ENCODE data around the gene UNC5A. TPM values are rescaled to one million over a fixed set of nuclear protein-coding genes. Genes with fewer than 3 reads are reported as not detected.

The UNC5A gene
- total RNA-seq, 1 donor from 2014 or later = 5.6 TPM

DNA sequence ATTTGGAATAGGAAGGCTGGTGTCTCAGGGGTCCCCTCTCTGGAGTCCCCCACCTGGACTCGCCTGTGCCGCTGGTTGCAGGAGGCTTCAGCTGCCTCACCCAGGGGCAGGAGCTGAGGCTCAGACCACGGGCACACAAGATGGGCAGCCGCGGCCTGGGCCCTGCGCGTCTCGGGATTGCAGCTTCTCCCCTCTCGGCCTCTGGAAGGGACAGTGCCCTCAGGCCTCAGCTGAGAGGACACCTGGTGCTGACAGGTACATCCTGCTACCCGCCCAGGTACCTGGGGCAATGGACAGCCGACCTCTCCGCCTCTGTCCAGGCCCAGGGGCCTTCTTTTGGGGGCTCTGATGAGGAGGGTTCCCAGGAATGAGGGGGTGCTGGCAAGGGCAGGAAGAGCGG, 38.3 kb downstream of the UNC5A start:
- H3K9me3 Mint-ChIP-seq (ENCODE audit: unreplicated experiment) = peaks cover 3% of the 10 kb centered on the region
- peaks cover 11% of the 10 kb centered on the region for H3K27me3 Mint-ChIP-seq (ENCODE audit: unreplicated experiment)
- no peak for DNase-seq
- TF ChIP-seq, protein P1, sequence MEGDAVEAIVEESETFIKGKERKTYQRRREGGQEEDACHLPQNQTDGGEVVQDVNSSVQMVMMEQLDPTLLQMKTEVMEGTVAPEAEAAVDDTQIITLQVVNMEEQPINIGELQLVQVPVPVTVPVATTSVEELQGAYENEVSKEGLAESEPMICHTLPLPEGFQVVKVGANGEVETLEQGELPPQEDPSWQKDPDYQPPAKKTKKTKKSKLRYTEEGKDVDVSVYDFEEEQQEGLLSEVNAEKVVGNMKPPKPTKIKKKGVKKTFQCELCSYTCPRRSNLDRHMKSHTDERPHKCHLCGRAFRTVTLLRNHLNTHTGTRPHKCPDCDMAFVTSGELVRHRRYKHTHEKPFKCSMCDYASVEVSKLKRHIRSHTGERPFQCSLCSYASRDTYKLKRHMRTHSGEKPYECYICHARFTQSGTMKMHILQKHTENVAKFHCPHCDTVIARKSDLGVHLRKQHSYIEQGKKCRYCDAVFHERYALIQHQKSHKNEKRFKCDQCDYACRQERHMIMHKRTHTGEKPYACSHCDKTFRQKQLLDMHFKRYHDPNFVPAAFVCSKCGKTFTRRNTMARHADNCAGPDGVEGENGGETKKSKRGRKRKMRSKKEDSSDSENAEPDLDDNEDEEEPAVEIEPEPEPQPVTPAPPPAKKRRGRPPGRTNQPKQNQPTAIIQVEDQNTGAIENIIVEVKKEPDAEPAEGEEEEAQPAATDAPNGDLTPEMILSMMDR (IDR thresholded peaks at IDR 0.05; ENCODE audit: partially characterized antibody, unreplicated experiment) = no peak
- H3K27ac Mint-ChIP-seq (ENCODE audit: unreplicated experiment) = no peak overlapping the region
- no peak overlapping the region for H3K4me3 Mint-ChIP-seq (ENCODE audit: unreplicated experiment)
- peaks cover 4% of the 10 kb centered on the region for H3K36me3 Mint-ChIP-seq (ENCODE audit: unreplicated experiment)
- H3K4me1 Mint-ChIP-seq (ENCODE audit: low read depth, unreplicated experiment) = peaks cover 17% of the 10 kb centered on the region

DNA sequence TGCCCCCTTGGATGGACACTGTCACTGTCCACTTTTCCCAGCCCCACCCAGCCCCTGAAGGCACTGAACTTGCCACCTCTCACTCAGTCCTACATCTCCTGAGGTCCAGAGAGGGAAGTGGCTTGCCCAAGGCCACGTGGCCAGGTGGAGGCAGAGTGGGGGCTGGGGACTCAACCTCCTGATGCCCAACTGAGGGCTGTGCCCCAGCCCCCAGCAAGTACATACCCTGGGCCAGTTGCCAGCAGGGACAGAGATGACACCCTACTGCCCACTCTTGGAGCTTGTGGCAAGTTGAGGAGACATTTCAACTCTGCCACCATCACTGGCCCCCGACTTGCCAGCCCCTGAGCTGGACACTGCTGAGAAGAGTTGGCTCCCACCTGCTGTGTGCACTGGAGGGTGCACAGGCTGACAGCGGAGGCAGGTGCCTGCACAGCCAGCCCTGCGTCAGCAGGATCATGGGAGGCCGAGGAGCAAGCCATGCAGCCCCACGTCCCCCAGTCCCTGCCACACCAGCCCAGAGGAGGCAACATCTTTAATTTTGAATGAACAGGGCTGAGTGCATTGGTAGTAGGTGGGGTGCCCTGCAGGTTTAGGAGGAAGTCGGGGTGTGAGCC, 39.4 kb downstream of the UNC5A start:
- peaks cover 12% of the 10 kb centered on the region for H3K27me3 Mint-ChIP-seq (ENCODE audit: unreplicated experiment)
- no peak overlapping the region for H3K4me3 Mint-ChIP-seq (ENCODE audit: unreplicated experiment)
- H3K9me3 Mint-ChIP-seq (ENCODE audit: unreplicated experiment) = peaks cover 5% of the 10 kb centered on the region
- H3K4me1 Mint-ChIP-seq (ENCODE audit: low read depth, unreplicated experiment) = peaks cover 14% of the 10 kb centered on the region
- peaks cover 4% of the 10 kb centered on the region for H3K36me3 Mint-ChIP-seq (ENCODE audit: unreplicated experiment)
- TF ChIP-seq, protein P1 (IDR thresholded peaks at IDR 0.05; ENCODE audit: partially characterized antibody, unreplicated experiment) = no peak
- no peak overlapping the region for H3K27ac Mint-ChIP-seq (ENCODE audit: unreplicated experiment)
- no peak for DNase-seq

DNA sequence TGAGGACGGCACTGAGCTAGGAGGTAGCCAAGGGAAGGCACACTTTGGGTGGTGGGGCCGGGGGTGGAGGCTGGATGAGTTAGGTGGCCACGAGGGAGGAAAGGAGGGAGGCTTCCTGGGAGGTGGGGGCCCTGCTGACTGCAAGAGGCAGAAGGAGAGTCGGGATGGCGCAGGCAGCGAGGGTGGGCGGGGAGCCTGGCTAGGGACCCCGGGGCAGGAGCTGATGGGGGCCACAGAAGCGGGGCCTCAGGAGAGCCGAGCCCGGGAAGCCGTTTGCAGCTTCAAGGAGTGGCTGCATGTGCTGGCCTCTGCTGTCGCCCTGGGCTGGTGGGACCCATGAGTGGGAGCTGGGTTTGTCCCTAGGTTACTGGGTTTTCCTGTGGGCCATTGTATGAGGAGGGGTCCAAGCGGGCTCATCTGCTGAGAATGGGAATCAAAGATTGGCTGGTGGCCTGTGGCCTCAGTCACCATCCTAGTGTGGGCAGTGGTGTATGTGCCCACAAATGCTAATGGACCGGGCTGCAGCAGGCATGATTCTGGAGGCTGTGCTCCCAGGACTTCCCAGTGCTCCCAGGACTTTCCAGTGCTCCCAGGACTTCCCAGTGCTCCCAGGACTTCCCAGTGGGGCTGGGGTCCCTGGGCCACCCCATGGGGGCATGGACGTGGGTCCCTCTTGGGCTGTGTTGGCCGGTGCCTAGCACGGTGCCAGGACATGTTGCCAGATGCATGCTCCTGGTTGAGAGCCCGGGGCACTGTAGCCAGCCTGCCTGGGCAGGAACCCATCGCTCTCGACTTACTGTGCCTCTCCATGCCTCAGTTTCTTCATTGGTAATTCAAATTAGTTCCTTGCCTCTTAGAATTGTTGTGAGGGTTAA, 40.2 kb downstream of the UNC5A start:
- peaks cover 17% of the 10 kb centered on the region for H3K27me3 Mint-ChIP-seq (ENCODE audit: unreplicated experiment)
- TF ChIP-seq, protein P1 (IDR thresholded peaks at IDR 0.05; ENCODE audit: partially characterized antibody, unreplicated experiment) = no peak
- DNase-seq = no peak
- peaks cover 7% of the 10 kb centered on the region for H3K9me3 Mint-ChIP-seq (ENCODE audit: unreplicated experiment)
- H3K36me3 Mint-ChIP-seq (ENCODE audit: unreplicated experiment) = peaks cover 3% of the 10 kb centered on the region
- H3K27ac Mint-ChIP-seq (ENCODE audit: unreplicated experiment) = no peak overlapping the region
- H3K4me1 Mint-ChIP-seq (ENCODE audit: low read depth, unreplicated experiment) = peaks cover 10% of the 10 kb centered on the region
- H3K4me3 Mint-ChIP-seq (ENCODE audit: unreplicated experiment) = no peak overlapping the region

DNA sequence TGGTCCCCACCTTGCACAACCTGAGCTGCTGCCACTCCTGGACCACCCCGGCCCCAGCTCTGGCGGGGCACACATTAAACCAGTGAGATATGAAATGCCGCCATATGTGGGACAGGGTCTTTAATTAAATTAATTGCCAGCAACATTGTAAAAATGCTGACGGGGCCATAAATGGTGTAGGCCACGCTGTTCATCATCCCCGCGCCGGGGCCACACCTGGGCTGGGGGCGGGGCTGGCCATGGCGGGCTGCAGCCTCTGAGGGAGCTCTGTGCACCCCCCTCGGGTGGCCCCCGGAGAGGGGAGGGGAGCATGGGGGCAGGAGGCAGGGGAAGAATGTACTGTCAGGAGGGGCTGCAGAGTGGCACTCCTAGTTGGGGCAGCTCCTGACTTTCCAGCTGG, 41.0 kb downstream of the UNC5A start:
- TF ChIP-seq, protein P1 (IDR thresholded peaks at IDR 0.05; ENCODE audit: partially characterized antibody, unreplicated experiment) = no peak
- no peak overlapping the region for H3K27ac Mint-ChIP-seq (ENCODE audit: unreplicated experiment)
- no peaks in the 10 kb centered on the region for H3K36me3 Mint-ChIP-seq (ENCODE audit: unreplicated experiment)
- no peak overlapping the region for H3K4me3 Mint-ChIP-seq (ENCODE audit: unreplicated experiment)
- H3K27me3 Mint-ChIP-seq (ENCODE audit: unreplicated experiment) = peaks cover 17% of the 10 kb centered on the region
- peaks cover 4% of the 10 kb centered on the region for H3K9me3 Mint-ChIP-seq (ENCODE audit: unreplicated experiment)
- H3K4me1 Mint-ChIP-seq (ENCODE audit: low read depth, unreplicated experiment) = peaks cover 10% of the 10 kb centered on the region
- DNase-seq = no peak

Measured in glutamatergic neuron (in vitro differentiated cells).